Left forelimb (tissue), 1 donor: ENCODE data around the gene IDE.
"Not testable (repeated sequence)": the region's sequence is repeated elsewhere in the genome, so short reads cannot be mapped to it uniquely, and the experiment has no call there.

Experiments
- DNase-seq: peaks from one replicate; pipeline ENCODE4 v3.0.0-alpha.2; 2018; ENCODE audit warnings: low spot score

IDE gene

DNA sequence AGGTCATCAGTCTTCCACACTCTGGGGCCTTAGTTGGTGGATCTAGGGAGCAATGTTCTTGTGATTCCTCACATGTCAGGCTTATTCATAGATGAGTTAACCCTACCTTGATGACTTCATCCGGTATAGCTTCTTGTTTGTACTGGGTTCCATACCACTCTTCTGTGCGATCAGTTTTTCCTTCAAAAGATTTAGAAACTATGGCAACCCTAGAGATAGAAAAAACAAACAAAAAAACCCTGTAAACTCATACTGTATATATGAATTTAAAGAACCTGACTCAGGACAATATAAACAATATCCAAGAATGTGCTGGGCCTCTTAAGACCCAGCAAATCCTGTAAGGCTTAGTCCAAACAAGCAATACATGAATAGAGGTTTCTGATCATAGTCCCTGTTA is 83.5 kb downstream of the IDE start:
- no peak for DNase-seq

DNA sequence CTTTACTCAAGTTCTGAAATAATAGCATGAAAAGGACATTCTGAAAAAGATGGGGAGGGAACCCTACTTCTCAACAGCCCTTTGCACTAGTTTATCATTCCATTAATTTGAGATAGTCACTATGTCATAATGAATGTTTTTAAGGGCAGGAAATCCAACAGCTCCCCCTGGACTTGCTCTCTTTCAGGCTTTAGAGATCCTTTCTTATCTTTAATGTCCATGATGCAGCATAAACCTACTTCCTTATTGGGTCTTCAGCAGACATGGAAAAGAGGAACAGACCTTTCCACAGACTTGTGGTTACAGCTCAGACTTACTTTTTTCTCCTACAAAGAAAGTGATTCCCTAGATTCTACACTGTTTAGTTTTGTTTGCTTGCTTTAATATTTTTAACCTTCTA is 87.3 kb downstream of the IDE start:
- DNase-seq = no peak

DNA sequence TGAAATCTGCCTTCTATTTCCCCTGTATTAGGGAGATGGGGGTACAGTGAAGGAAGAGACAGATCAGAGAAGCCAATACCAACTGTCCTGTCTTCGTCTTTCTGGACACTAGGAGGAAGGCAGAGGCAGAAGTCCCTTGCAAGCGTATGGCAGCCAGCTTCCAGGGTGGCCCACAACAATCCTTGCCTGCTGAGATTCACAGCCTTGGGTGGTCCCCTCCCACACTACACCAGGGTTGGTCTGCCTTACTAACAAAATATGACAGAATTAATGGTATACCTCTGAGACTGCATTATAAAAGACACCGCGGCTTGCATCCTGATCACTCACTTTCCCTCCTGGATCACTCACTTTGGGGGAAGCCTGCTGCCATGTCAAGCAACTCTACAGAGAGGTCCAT is 90.4 kb downstream of the IDE start:
- DNase-seq = no peak

DNA sequence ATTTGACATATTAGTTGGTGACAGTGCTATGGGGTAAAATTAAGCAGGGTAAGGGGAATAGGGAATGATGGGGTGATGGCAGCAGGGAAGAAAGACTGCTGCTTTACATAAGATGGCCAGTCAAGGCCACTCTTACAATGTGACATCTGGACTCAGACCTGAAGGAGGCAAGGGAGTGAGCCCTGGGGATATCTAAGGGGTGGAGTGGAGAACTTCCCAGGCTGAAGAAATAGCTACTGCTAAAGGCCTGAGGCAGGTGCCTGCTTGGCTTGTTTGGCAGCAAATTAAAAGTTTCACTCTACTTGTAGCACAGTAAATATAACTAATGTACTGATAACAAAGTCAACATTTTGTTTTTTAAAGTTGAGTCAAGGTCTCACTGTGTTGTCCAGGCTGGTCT is 93.5 kb downstream of the IDE start:
- no peak for DNase-seq

DNA sequence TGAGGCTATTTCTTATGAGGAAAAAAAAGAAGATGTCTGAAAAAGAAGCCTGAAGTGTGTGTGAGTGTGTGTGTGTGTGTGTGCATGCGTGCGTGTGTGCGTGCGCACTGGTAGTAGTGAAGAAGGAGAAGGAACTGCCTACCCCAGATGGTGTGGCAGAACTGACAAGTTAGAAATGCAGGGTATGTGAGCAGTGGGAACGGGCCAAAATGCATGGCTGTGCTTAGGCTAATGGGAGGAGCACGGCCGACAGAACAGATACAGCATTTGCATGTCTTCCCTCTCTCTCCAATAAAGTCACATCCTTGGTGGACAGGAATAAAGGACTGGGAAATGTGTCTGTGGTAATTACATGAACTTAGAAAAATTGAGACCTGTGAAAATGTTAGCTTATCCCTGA is 94.3 kb downstream of the IDE start:
- no peak for DNase-seq

DNA sequence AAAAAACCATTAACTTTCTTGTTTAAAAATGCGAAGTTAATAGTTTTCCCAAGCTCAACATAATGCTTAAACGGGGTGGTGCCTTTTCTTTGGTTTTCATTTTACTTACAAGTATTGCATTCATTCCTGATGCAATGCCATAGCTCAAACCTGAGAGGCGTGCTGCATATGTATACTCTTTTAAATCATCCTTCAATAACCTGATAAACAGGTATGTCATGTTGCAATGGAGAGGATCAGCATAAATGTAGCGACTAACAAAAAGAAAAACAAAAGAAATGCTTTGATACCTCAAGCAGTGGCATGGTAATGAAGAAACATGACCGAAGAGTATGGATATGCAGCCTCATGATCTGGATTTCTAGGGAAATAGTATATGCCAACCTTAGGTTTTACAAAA is 95.4 kb downstream of the IDE start:
- no peak for DNase-seq

DNA sequence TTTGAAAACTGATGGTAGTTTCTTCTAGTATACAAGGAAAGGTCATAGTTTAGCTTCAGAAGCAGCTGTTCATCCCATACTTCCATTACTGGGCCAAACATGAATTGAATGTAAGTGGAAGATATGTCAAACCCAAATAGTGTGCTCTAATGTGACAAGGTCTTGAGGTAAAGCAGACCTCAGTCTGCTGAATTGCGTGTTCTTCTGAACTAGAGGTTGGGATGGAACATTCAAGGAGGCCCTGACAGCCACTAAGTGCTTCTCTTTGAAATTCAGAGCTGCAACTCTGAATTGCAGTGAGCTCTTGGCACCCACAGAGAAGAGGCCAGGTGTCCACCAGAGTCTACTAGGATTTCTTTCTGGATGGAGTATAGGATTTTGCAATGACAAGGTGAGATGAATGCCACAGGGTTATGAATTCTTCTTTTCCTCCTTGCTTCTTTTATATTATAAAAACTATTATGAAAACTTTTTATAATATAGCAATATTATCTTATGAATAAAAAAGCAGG is 98.5 kb downstream of the IDE start:
- DNase-seq = no peak

DNA sequence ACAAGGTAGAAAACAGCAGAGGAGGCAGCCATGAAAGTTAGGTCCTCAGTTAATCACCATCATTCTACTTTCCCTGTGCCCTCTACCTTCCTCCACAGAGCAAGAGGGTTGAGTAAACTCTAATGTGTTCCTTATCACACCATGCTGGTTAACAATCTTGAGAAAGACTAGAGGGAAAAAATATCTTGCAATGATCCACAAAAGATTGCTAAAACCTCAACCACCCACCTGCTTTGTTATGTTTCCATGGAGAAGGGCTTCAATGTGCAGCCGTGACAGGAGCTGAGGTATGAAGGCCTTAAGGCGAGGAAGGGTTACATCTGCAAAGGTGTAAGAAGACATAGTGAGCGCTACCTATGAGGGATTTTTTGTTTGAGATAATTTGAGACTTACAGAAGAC is 103.9 kb downstream of the IDE start:
- no peak for DNase-seq

DNA sequence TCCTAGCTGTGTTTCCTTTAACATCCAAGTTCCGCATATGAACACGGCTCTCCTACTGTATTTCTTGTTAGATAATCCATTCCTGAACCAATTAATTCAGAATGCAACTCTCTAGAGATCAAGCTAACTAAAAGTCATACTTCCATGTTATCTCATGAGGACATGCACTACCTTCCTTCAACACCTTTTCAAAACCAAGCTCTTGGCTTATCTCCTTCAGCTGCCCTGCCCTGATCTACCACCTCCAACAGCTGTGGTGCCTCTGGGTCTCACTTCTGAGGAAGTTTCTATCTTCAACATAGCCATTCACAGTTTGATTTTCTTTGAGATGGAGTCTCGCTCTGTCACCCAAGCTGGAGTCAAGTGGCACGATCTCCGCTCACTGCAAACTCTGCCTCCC is 109.5 kb downstream of the IDE start:
- DNase-seq = no peak

DNA sequence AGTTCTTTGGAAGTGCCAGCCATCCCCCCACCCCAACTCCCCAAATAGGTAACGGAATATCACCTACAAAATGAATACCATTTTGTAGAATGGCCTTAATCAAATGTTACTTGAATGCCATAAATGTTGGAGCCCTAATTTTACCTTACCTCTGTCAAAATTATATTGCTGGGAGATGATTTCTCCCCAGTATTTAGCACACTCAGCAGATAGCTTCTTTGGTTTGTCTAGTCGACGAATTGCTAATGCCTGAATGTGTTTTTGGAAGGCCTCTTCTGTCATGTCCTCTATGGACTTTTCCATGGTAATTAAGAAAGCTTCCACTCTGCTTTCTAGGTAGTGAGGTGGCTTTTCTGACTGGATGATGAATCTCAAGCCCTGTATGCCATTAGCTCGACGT is 110.3 kb downstream of the IDE start:
- no peak for DNase-seq

DNA sequence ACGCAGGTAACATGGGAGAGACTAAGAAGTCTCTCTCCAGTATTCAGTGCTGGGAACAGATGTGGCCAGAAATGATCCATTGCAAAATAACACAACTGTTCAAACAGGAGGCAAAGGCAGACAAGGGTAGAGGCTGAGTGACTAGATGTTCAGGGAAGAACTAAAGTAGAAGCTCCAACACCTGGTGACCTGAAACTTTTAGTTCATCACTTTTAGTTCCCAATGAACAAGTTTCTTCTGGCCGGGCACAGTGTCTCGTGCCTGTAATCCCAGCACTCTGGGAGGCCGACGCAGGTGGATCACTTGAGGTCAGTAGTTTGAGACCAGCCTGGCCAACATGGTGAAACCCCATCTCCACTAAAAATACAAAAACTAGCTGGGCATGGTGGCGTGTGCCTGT is 118.9 kb downstream of the IDE start:
- DNase-seq = not testable (repeated sequence)

DNA sequence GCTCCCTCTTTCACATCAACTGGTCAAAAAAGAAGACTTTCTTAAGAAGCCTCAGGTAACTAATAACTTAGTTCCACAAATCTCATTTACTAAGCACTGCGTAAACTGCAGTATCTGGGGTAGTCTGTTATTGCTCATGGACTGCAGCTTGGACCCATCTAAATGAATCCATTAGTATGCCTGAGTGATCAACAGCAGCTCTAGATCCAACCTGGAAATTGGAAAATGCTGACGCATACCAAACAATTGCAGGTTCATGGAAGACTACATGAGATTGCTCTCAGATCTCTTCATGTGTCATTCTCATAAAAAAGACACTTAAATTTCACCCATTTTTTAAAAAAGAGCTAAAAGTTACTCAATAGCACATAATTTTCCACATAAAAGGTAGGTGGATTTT is 121.6 kb downstream of the IDE start:
- no peak for DNase-seq

DNA sequence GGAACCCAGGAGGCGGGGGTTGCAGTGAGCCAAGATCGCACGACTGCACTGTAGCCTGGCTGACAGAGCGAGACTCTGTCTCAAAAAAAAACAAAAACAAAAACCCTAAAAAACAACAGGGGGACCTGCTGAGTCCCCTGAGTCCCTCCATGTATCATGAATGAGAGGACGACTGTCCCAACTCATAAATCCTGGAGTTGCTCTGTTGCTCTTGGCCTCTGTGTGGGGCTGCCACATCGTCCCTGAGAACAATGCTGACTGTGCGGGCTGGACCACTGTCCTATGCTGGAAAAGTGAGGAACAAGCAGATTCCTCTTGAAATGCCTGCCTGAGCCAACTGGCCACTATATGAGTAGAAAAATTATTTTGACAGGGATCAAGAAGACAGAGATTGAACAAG is 122.5 kb downstream of the IDE start:
- DNase-seq = no peak

DNA sequence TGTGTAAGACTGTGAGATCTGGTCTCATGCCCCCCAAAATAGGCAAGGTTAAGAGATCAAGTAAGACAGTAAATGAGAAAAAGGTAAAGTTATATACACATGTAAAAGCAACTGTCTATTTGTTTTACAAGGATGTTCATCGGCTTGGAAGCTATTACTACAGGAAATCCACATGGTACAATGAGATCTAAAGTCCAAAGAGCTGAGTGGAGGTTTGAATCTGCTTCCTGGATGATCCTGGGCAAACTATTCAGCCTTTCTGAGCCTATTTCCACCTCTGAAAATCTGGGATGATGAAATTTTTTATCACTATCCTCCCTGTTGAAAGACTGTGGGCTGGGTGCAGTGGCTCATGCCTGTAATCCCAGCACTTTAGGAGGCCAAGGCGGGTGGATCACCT is 123.0 kb downstream of the IDE start:
- no peak for DNase-seq

DNA sequence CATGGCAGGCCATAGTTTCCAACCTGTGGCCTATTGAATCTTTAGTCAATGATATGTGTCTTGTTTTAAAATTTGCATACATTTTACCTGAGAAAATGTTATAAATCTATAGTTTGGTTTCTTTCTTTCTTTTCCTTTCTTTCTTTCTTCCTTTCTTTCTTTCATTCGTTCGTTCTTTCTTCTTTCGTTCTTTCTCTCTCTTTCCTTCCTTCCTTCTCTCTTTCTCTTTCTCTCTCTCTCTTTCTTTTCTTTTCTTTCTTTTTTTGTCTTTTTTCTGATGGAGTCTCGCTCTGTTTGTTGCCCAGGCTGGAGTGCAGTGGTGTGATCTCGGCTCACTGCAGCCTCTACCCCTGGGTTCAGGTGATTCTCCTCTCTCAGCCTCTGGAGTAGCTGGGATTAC is 133.3 kb downstream of the IDE start:
- no peak for DNase-seq

DNA sequence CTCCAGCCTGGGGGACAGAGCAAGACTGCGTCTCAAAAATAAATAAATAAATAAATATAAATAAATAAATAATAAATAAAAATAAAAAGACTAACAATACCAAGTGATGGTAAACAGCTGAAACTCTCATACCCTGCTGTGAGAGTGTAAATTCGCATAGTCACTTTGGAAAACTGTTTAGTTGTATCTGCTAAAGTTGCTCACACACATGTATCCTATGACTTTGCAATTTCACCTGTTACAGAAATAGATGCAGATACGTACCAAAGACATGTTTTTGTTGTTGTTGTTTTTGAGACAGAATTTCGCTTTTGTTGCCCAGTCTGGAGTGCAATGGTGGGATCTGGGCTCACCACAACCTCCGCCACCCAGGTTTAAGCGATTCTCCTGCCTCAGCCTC is 135.7 kb downstream of the IDE start:
- DNase-seq = no peak

DNA sequence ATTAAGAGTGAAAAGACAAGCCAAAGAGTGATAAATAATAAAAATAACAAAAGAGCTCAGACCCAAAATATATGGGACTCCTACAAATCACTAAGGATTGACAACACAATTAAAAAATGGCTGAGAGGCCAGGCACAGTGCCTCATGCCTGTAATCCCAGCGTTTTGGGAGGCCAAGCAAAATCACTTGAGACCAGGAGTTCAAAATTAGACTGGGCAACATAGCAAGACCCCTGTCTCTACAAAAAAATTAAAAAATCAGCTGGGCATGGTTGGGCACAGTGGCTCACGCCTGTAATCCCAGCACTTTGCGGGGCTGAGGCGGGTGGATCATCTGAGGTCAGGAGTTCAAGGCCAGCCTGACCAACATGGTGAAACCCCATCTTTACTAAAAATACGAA is 137.3 kb downstream of the IDE start:
- no peak for DNase-seq

DNA sequence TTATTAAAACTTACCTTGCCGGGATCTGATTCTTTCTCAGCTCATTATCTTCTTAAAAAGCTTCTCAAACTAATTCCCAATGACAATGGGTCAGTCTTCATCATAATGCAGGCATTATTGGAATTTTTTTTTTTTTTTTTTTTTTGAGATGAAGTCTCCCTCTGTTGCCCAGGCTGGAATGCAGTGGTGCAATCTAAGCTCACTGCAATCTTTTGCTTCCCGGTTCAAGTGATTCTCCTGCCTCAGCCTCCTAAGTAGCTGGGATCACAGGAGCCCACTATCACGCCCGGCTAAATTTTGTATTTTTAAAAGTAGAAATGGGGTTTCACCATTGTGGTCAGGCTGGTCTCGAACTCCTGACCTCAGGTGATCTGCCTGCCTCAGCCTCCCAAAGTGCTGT is 137.8 kb downstream of the IDE start:
- DNase-seq = not testable (repeated sequence)

DNA sequence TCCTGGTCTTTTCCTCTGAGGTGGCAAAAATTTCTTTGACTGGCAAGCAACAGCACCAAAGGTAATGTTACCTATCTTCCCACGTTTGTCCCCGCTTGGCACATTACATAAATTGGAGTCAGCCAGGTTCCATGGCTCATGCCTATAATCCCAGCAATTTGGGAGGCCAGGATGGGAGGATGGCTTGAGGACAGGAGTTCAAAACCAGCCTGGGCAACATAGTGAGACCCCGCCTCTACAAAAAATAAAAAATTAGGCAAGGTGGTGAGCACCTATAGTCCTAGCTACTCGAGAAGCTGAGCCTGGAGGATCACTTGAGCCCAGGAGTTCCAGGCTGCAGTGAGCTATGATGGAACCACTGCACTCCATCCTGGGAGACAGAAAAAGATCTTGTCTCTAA is 139.5 kb downstream of the IDE start:
- no peak for DNase-seq

DNA sequence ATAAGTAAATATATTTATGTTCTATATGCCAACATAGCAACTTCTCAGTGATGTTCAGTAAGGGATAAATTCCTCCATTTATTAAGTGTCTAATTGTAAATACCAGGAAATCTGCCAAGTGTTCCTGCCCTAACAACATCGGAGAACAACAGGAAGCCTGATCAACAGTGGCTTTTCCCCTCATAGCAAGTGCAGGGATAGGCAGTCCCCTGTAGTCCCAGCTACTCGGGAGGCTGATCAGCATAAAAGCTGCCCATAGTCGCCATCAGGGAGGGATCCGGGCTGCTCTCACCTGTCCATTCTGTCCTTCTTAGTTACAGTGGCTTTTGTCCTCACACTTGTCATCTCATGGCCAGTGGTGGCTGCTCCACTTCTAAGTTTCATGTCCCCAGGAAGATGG is 141.3 kb downstream of the IDE start:
- no peak for DNase-seq

DNA sequence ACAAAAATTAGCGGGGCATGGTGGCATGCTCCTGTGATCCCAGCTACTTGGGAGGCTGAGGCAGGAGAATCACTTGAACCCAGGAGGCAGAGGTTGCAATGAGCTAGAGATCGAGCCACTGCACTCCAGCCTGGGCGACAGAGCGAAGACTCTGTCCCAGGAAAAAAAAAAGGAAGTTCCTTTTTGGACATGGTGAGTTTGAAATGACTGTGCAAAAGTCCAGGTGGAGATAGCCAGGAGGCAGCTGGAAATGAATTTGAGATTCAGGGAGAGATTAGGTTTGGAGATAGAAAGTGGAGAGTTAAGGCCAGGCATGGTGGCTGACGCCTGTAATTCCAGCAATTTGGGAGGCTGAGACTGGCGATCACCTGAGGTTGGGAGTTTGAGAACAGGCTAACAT is 143.8 kb downstream of the IDE start:
- no peak for DNase-seq

DNA sequence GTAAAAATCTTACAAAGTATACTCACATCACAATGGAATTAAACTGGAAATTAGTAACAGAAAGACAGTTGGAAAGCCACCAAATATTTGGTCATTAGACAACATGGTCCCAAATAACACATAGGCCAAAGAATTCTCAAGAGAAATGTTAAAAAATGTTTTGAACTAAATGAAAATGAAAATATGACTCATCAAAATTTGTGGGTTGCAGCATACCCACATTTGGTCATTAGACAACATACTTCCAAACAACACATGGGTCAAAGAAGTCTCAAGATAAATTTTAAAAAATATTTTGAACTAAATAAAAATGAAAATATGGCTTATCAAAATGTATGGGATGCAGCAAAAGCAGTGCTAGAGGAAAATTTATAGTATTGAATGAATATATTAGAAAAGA is 152.3 kb downstream of the IDE start:
- no peak for DNase-seq

DNA sequence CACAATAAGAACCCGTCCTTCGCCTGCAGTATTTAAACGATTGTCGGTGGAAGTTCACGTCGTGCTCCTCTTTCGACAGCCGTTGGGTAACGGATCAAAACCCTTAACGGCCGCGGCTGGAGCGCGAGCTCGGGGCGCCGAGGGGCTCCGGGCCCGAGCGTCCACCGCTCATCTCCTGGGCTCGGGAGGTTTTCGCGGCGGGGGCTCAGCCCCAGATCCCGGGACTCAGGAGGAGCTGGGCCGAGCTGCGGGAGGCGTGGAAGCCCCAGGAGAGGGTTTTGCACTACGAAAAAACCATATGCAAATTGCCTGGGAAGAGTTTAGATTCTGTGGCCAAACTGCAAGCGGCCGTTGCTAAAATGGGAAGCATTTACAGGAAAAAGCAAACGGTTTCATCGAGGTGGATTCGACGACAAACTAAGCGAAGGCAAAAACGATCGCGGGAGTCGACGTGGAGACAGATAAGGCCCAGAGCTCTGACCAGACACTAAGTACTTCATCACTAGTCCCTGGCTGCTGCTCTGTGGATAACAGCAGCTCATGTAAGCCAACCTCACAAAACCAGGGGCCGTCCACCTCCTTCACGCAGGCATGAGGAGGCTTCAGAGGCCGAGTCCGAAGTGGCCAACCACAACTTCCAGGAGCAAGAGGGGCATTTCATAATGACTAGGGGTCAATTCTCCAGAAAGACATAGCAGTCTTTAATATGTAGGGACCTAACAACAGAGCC is 153.2 kb downstream of the IDE start:
- DNase-seq = no peak

DNA sequence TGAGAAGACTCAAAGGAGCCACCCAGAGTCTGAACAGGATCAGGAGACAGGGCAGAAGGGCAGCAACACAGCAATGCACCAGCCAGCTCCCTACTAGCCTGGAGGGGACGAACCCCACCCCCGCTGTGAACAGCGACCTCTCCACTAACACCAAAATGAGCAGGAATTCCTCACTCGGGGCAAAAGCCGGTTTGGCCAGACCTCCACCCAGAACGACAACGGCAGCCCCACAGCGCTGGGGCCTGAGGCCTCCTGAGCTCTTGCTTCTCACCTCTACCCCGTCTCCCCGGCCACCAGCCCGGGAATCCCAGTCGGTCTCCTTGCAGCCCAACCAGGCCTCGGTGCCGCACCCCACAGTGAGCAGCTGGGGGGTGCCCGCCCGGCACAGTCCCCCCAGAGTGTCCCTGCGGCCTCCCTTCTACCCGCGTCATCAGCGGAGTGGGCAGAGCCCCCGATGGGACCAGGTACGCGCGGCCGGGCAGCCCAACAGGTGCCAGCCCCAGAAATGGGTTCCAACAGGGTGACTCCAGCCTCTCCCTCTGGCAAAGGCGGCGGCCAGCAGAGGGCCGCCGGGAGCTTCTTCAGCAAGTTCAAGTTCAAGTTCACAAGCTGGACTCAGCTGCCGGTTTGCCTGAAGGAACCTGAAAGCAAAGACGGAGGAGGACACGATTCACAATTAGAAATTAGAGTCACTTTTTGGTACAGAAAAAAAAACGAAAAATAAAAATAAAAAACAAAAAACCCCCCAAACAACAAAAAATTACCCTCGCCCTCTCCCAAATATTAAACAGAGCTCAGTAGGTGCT is 153.9 kb downstream of the IDE start:
- DNase-seq = peak; percentile 68
